ENCODE data around the gene TUBB1.
"Not testable (repeated sequence)": the region's sequence is repeated elsewhere in the genome, so short reads cannot be mapped to it uniquely, and the experiment has no call there.

The TUBB1 gene

GRCh38 chr20:59019217-59019616 is at the start of gene TUBB1:
Gene TUBB1, plus strand, starts transcription at chr20:59019429. Its CDS starts 94 bp downstream, at chr20:59019523.
- DNase-seq (no peak), ATAC-seq (no peak)

- no peak for DNase-seq
- ATAC-seq, result no peak
Measured at GRCh38 chr20:58969439-58969838, 49.8 kb upstream of the TUBB1 start.

GRCh38 chr20:58970146-58970545 is 49.1 kb upstream of the TUBB1 start:
- ATAC-seq, result no peak
- DNase-seq, result no peak

- ATAC-seq (no peak), DNase-seq (no peak)
Measured at GRCh38 chr20:58971429-58971828, 47.8 kb upstream of the TUBB1 start.

- ATAC-seq (no peak), DNase-seq (no peak)
Measured at GRCh38 chr20:58973179-58973578, 46.0 kb upstream of the TUBB1 start.

GRCh38 chr20:58973866-58974265 is 45.4 kb upstream of the TUBB1 start:
- ATAC-seq (no peak), DNase-seq (no peak)

GRCh38 chr20:58975353-58975752 is 43.9 kb upstream of the TUBB1 start:
- no peak for ATAC-seq

GRCh38 chr20:58976061-58976730 is 43.0 kb upstream of the TUBB1 start:
- no peak for DNase-seq
- no peak for ATAC-seq

More at GRCh38 chr20:58975353-58975752, 43.9 kb upstream of the TUBB1 start:
- DNase-seq, result no peak

- ATAC-seq, result no peak
Measured at GRCh38 chr20:58978351-58979190, 40.7 kb upstream of the TUBB1 start.

GRCh38 chr20:58980711-58981627 is 38.3 kb upstream of the TUBB1 start, which contains the start of gene NELFCD:
Gene NELFCD, plus strand, starts transcription at chr20:58981256. Its CDS starts 54 bp downstream, at chr20:58981310.
- ATAC-seq, result peak; percentile 86

More at GRCh38 chr20:58978351-58979190, 40.7 kb upstream of the TUBB1 start:
- no peak for DNase-seq

GRCh38 chr20:58981628-58982364 is 37.4 kb upstream of the TUBB1 start:
- no peak for ATAC-seq
- DNase-seq, result no peak

More at GRCh38 chr20:58980711-58981627, 38.3 kb upstream of the TUBB1 start, which contains the start of gene NELFCD:
- peak; percentile 96 for DNase-seq

- ATAC-seq (no peak), DNase-seq (no peak)
Measured at GRCh38 chr20:58982406-58983114, 36.7 kb upstream of the TUBB1 start.

GRCh38 chr20:58983115-58983468 is 36.1 kb upstream of the TUBB1 start:
- not testable (repeated sequence) for ATAC-seq

GRCh38 chr20:58984691-58985090 is 34.5 kb upstream of the TUBB1 start:
- ATAC-seq (no peak), DNase-seq (no peak)

More at GRCh38 chr20:58983115-58983468, 36.1 kb upstream of the TUBB1 start:
- DNase-seq, result not testable (repeated sequence)

- ATAC-seq (no peak), DNase-seq (no peak)
Measured at GRCh38 chr20:58985656-58986055, 33.6 kb upstream of the TUBB1 start.

- DNase-seq (no peak), ATAC-seq (no peak)
Measured at GRCh38 chr20:58986286-58986967, 32.8 kb upstream of the TUBB1 start.

- DNase-seq (no peak), ATAC-seq (no peak)
Measured at GRCh38 chr20:58986968-58987517, 32.2 kb upstream of the TUBB1 start.

GRCh38 chr20:58987790-58988564 is 31.3 kb upstream of the TUBB1 start:
- no peak for DNase-seq

GRCh38 chr20:58988565-58988882 is 30.7 kb upstream of the TUBB1 start:
- DNase-seq (no peak), ATAC-seq (no peak)

More at GRCh38 chr20:58987790-58988564, 31.3 kb upstream of the TUBB1 start:
- ATAC-seq, result no peak

Data from stimulated activated naive CD8-positive, alpha-beta T cell treated with anti-CD3 and anti-CD28 coated beads, Interleukin-15, Interleukin-2, amounts not matched to agents 100 U/mL and 50 U/mL, for 24 hours (primary cell).